Stomach (tissue), 4 donors: ENCODE data around the gene CBX7.

Source experiments
- POLR2A ChIP-seq, 4 donors: fragments of 450-650 bp; IDR thresholded peaks; one replicate each; pipeline ENCODE4 v1.6.1; 2016; ENCODE audit warnings: antibody characterized with exemption in 4 of 4, control low read depth in 2 of 4, mild to moderate bottlenecking in 1 of 4, moderate library complexity in 1 of 4
- TF ChIP-seq, protein P1 (sequence below), 7 experiments: fragments of 450-650 bp in 4 of 7; fragments of 200-600 bp in 3 of 7; sonication (generic) in 3 of 7; IDR thresholded peaks; one replicate each; pipeline ENCODE4 v1.5.1; 2016 to 2019; ENCODE audit warnings: antibody characterized with exemption in 7 of 7, control low read depth in 2 of 7, mild to moderate bottlenecking in 1 of 7

DNA sequence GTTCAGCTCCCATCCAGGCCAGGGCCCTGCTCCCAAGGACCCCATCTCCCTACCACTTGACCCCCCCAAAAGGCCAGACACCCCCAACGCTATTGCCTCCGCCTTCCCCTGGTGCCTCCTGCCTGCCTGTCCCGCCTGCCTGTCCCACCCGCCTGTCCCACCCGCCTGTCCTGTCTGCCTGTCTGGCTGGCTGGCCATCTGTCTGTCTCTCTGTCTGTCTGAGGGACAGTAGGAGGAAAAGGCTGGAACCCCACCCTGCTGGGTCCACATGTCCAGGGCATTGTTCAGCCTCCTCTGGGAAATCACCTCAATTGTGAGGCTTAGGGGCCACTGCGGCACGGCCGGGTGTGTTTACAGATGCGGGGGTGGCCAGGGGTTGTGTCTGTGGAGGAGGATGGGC is 25.3 kb upstream of the CBX7 start:
- no peak for TF ChIP-seq POLR2A (IDR thresholded peaks at IDR 0.05)
- TF ChIP-seq, protein P1, sequence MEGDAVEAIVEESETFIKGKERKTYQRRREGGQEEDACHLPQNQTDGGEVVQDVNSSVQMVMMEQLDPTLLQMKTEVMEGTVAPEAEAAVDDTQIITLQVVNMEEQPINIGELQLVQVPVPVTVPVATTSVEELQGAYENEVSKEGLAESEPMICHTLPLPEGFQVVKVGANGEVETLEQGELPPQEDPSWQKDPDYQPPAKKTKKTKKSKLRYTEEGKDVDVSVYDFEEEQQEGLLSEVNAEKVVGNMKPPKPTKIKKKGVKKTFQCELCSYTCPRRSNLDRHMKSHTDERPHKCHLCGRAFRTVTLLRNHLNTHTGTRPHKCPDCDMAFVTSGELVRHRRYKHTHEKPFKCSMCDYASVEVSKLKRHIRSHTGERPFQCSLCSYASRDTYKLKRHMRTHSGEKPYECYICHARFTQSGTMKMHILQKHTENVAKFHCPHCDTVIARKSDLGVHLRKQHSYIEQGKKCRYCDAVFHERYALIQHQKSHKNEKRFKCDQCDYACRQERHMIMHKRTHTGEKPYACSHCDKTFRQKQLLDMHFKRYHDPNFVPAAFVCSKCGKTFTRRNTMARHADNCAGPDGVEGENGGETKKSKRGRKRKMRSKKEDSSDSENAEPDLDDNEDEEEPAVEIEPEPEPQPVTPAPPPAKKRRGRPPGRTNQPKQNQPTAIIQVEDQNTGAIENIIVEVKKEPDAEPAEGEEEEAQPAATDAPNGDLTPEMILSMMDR (IDR thresholded peaks at IDR 0.05): no peak
